Activated CD8-positive, alpha-beta memory T cell treated with anti-CD3 and anti-CD28 coated beads for 48 hours (primary cell): ENCODE results near the gene THOC6.

ENCODE experiments used
- DNase-seq, 3 experiments: peaks; one replicate each; pipeline ENCODE4 v3.0.0-alpha.2; 2020; ENCODE audit warnings: low read depth in 2 of 3, low spot score in 2 of 3

Gene THOC6

GRCh38 chr16:3023669-3024478, at the start of gene THOC6, which contains the start of gene HCFC1R1:
Gene THOC6 (plus strand): TSS chr16:3024035. CDS start chr16:3024327, 292 bp downstream.
Gene HCFC1R1 (minus strand): TSS chr16:3023942. CDS start chr16:3023941, 1 bp downstream.
- DNase-seq: peak; percentile 85 to 91 (median 86)

GRCh38 chr16:2974319-2975056, 49.3 kb upstream of the THOC6 start:
- no peak for DNase-seq

GRCh38 chr16:2975161-2975795, 48.6 kb upstream of the THOC6 start:
- DNase-seq: no peak

GRCh38 chr16:2976201-2976600, 47.6 kb upstream of the THOC6 start:
- no peak for DNase-seq

- no peak for DNase-seq
Measured at GRCh38 chr16:2976673-2977072, 47.2 kb upstream of the THOC6 start.

- no peak for DNase-seq
Measured at GRCh38 chr16:2977440-2977839, 46.4 kb upstream of the THOC6 start.

GRCh38 chr16:2979669-2980226, 44.1 kb upstream of the THOC6 start:
- DNase-seq: no peak

GRCh38 chr16:2980227-2981176, 43.3 kb upstream of the THOC6 start, which contains the start of gene PKMYT1:
Gene PKMYT1 (minus strand): TSS chr16:2980446. CDS start chr16:2979657, 789 bp downstream.
- DNase-seq: peak; percentile 88 to 96 (median 95)

GRCh38 chr16:2981177-2981898, 42.5 kb upstream of the THOC6 start:
- no peak for DNase-seq

- no peak for DNase-seq
Measured at GRCh38 chr16:2981899-2982250, 42.0 kb upstream of the THOC6 start.

GRCh38 chr16:2982402-2982801, 41.4 kb upstream of the THOC6 start:
- DNase-seq: no peak

GRCh38 chr16:2983706-2984136, 40.1 kb upstream of the THOC6 start:
- peak in 2 of 3 experiments; percentile 68 to 81 for DNase-seq

- no peak for DNase-seq
Measured at GRCh38 chr16:2985462-2985861, 38.4 kb upstream of the THOC6 start.

GRCh38 chr16:2985893-2986355, 37.9 kb upstream of the THOC6 start:
- no peak for DNase-seq

- no peak for DNase-seq
Measured at GRCh38 chr16:2986623-2987188, 37.1 kb upstream of the THOC6 start.

- DNase-seq: no peak
Measured at GRCh38 chr16:2987286-2987685, 36.5 kb upstream of the THOC6 start.

- DNase-seq: no peak
Measured at GRCh38 chr16:2987833-2988232, 36.0 kb upstream of the THOC6 start.

- no peak for DNase-seq
Measured at GRCh38 chr16:2988590-2989099, 35.2 kb upstream of the THOC6 start.

GRCh38 chr16:2990891-2991290, 32.9 kb upstream of the THOC6 start:
- no peak for DNase-seq
